ENCODE results near the gene GPRC5D.

The GPRC5D gene

DNA sequence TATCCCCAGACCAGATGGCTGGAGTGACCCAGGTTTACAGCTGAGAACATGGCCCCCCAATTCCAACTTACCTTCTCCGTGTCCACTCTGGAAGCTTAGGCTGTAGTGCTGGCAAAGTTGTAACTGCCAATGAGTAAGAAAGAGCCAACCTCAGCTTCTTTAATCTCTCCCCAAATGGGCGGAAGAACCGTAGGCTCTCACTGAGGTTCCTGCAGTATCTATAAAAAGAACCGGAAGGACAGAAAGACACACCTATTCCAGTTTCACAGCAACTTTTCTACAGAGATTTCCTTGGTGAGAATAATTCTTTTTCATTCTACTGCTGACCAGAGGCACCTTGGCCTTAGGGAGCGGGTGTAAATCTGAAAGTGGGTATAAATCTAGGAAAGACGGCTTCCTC is at the start of gene GPRC5D:
Gene GPRC5D, minus strand, starts transcription at position 135 of the 400 bp plus-strand sequence. CDS start 1,786 bp downstream, outside the sequence.
- H3K9me3 Mint-ChIP-seq, result no peaks in the 10 kb centered on the region
- no peak within 1 kb of the TSS for H3K27ac Mint-ChIP-seq
- no peaks in the 10 kb centered on the region for H3K36me3 Mint-ChIP-seq (ENCODE audit: low read depth)
- DNase-seq, result no peak
- no peaks in the 10 kb centered on the region for H3K27me3 Mint-ChIP-seq
- peaks cover 6% of the 10 kb centered on the region for H3K4me1 Mint-ChIP-seq (ENCODE audit: low read depth)
- no peak within 1 kb of the TSS for H3K4me3 Mint-ChIP-seq

GRCh38 chr12:13001775-13002040 is 49.7 kb upstream of the GPRC5D start:
- no peak for DNase-seq
- H3K36me3 Mint-ChIP-seq (ENCODE audit: low read depth), result peaks cover 1% of the 10 kb centered on the region
- no peaks in the 10 kb centered on the region for H3K9me3 Mint-ChIP-seq
- H3K4me3 Mint-ChIP-seq, result peak overlapping the region; percentile 73
- H3K27ac Mint-ChIP-seq, result no peak overlapping the region
- peaks cover 22% of the 10 kb centered on the region for H3K27me3 Mint-ChIP-seq
- peaks cover 32% of the 10 kb centered on the region for H3K4me1 Mint-ChIP-seq (ENCODE audit: low read depth)

GRCh38 chr12:13000925-13001774 is 49.2 kb upstream of the GPRC5D start:
- H3K27me3 Mint-ChIP-seq, result peaks cover 22% of the 10 kb centered on the region
- DNase-seq, result peak; percentile 69
- H3K27ac Mint-ChIP-seq, result peak overlapping the region; percentile 88
- peaks cover 32% of the 10 kb centered on the region for H3K4me1 Mint-ChIP-seq (ENCODE audit: low read depth)
- H3K4me3 Mint-ChIP-seq, result peak overlapping the region; percentile 83
- H3K9me3 Mint-ChIP-seq, result no peaks in the 10 kb centered on the region
- H3K36me3 Mint-ChIP-seq (ENCODE audit: low read depth), result peaks cover 1% of the 10 kb centered on the region

- no peak for DNase-seq
- Mint-ChIP-seq H3K36me3 (ENCODE audit: low read depth) (peaks cover 1% of the 10 kb centered on the region), H3K27ac (peak overlapping the region; percentile 88), H3K9me3 (no peaks in the 10 kb centered on the region), H3K4me3 (peak overlapping the region; percentile 83), H3K27me3 (peaks cover 22% of the 10 kb centered on the region), H3K4me1 (ENCODE audit: low read depth) (peaks cover 32% of the 10 kb centered on the region)
Measured at GRCh38 chr12:13000616-13000924, 48.6 kb upstream of the GPRC5D start.

- peak; percentile 99 for DNase-seq
- peaks cover 32% of the 10 kb centered on the region for H3K4me1 Mint-ChIP-seq (ENCODE audit: low read depth)
- H3K36me3 Mint-ChIP-seq (ENCODE audit: low read depth), result peaks cover 1% of the 10 kb centered on the region
- no peaks in the 10 kb centered on the region for H3K9me3 Mint-ChIP-seq
- peak within 1 kb of the TSS; percentile 83 for H3K4me3 Mint-ChIP-seq
- peak within 1 kb of the TSS; percentile 88 for H3K27ac Mint-ChIP-seq
- H3K27me3 Mint-ChIP-seq, result peaks cover 22% of the 10 kb centered on the region
Measured at GRCh38 chr12:12999959-13000615, 48.1 kb upstream of the GPRC5D start, which contains the start of gene HEBP1. Gene HEBP1 (minus strand): TSS chr12:13000265. CDS start chr12:13000114, 151 bp downstream.

- Mint-ChIP-seq H3K36me3 (ENCODE audit: low read depth) (peaks cover 1% of the 10 kb centered on the region), H3K4me3 (peak overlapping the region; percentile 83), H3K4me1 (ENCODE audit: low read depth) (peaks cover 32% of the 10 kb centered on the region), H3K27me3 (peaks cover 22% of the 10 kb centered on the region), H3K9me3 (no peaks in the 10 kb centered on the region), H3K27ac (peak overlapping the region; percentile 68)
- no peak for DNase-seq
Measured at GRCh38 chr12:12999271-12999958, 47.4 kb upstream of the GPRC5D start.

DNA sequence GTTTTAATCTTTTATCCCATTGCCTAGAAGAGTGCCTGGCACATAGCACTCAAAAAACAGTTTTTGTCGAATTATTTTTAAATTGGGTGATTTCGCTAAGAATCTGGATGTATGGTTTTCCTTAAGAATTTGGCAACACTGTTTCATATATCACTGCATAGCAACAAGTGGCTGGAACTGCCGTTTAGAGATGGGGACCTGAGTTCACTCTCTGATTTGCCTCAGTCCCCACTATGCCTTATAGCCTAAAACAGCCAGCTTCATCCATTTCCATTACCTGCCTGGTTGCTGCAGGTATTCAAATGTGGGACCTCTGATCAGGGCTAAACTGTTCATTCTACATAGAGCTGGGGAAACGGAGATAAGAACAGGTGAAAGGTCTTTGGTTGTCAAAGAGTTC is 46.3 kb upstream of the GPRC5D start:
- Mint-ChIP-seq H3K36me3 (ENCODE audit: low read depth) (peaks cover 1% of the 10 kb centered on the region), H3K27ac (no peak overlapping the region), H3K4me1 (ENCODE audit: low read depth) (peaks cover 34% of the 10 kb centered on the region), H3K27me3 (peaks cover 18% of the 10 kb centered on the region), H3K9me3 (no peaks in the 10 kb centered on the region), H3K4me3 (no peak overlapping the region)
- DNase-seq, result no peak

DNA sequence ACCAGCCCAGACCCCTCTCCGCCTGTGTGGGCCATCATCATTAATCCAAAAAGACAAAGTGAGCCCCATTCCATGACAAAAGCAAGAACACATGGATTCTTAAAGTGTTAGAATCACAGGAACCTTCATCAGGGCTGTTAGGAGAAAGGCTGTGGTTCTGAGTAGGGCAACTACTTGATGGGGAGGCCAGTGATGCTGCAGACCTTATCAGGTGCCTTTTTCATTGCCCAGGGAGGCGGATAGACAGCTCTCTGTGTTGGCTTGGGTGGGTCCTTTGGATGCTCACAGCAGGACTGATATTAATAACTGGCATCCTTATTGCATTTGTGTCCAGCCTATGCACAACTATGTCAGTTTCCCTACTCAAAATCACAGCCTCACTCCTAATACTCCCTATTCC is 45.8 kb upstream of the GPRC5D start:
- H3K27me3 Mint-ChIP-seq, result peaks cover 13% of the 10 kb centered on the region
- peaks cover 37% of the 10 kb centered on the region for H3K4me1 Mint-ChIP-seq (ENCODE audit: low read depth)
- peaks cover 1% of the 10 kb centered on the region for H3K36me3 Mint-ChIP-seq (ENCODE audit: low read depth)
- no peak for DNase-seq
- no peak overlapping the region for H3K4me3 Mint-ChIP-seq
- H3K27ac Mint-ChIP-seq, result no peak overlapping the region
- no peaks in the 10 kb centered on the region for H3K9me3 Mint-ChIP-seq

DNA sequence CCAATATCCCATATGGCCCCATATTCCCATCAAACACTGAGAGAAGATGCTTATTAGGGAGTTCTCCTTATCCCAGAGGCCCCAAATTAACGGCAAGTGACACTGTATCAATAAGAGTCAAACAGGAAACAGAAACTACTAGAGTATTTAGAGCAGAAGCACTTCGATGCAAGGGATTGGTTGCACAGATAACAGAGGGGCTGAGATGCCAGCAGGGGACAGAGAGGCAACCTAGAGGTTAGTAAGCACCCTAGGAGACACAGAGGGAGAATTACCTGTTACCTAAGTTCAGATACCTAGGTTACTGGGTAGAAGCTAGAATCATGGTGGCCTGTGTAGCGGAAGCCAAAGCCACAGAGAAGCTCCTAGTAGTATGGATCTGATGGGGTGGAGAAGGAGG is 45.2 kb upstream of the GPRC5D start:
- Mint-ChIP-seq H3K27ac (peak overlapping the region; percentile 6), H3K9me3 (no peaks in the 10 kb centered on the region), H3K4me3 (no peak overlapping the region), H3K36me3 (ENCODE audit: low read depth) (peaks cover 1% of the 10 kb centered on the region), H3K27me3 (peaks cover 8% of the 10 kb centered on the region), H3K4me1 (ENCODE audit: low read depth) (peaks cover 41% of the 10 kb centered on the region)
- no peak for DNase-seq

GRCh38 chr12:12996209-12996608 is 44.2 kb upstream of the GPRC5D start:
- no peak for DNase-seq
- Mint-ChIP-seq H3K9me3 (no peaks in the 10 kb centered on the region), H3K27me3 (peaks cover 3% of the 10 kb centered on the region), H3K27ac (no peak overlapping the region), H3K4me3 (no peak overlapping the region), H3K36me3 (ENCODE audit: low read depth) (peaks cover 1% of the 10 kb centered on the region), H3K4me1 (ENCODE audit: low read depth) (peaks cover 37% of the 10 kb centered on the region)

- no peaks in the 10 kb centered on the region for H3K27me3 Mint-ChIP-seq
- no peak overlapping the region for H3K4me3 Mint-ChIP-seq
- no peak overlapping the region for H3K27ac Mint-ChIP-seq
- DNase-seq, result no peak
- H3K36me3 Mint-ChIP-seq (ENCODE audit: low read depth), result no peaks in the 10 kb centered on the region
- H3K4me1 Mint-ChIP-seq (ENCODE audit: low read depth), result peaks cover 32% of the 10 kb centered on the region
- H3K9me3 Mint-ChIP-seq, result no peaks in the 10 kb centered on the region
Measured at GRCh38 chr12:12995088-12995487, 43.1 kb upstream of the GPRC5D start.

DNA sequence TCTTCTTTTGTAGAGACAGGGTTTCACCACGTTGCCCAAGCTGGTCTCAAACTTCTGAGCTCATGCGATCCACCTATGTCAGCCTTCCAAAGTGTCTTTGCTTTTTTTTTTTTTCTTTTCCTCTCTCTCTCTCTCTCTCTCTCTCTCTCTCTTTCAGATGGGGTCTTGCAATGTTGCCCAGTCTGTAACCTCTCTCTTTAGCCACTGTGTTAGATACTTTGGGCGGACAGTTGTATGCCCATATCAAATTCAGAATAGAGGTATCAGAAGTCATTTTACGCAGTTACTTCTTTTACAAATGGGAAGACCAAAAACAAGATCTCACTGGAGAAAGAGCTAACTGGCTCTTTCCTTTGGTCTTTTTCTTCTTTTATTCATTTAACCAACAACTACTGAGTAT is 41.4 kb upstream of the GPRC5D start:
- Mint-ChIP-seq H3K36me3 (ENCODE audit: low read depth) (peaks cover 5% of the 10 kb centered on the region), H3K4me1 (ENCODE audit: low read depth) (peaks cover 19% of the 10 kb centered on the region), H3K4me3 (no peak overlapping the region), H3K27me3 (no peaks in the 10 kb centered on the region), H3K9me3 (no peaks in the 10 kb centered on the region), H3K27ac (no peak overlapping the region)
- DNase-seq, result no peak

GRCh38 chr12:12992418-12993130 is 40.6 kb upstream of the GPRC5D start:
- H3K36me3 Mint-ChIP-seq (ENCODE audit: low read depth), result peaks cover 7% of the 10 kb centered on the region
- H3K4me3 Mint-ChIP-seq, result no peak overlapping the region
- no peaks in the 10 kb centered on the region for H3K9me3 Mint-ChIP-seq
- H3K27me3 Mint-ChIP-seq, result no peaks in the 10 kb centered on the region
- no peak for DNase-seq
- peak overlapping the region; percentile 11 for H3K27ac Mint-ChIP-seq
- peaks cover 16% of the 10 kb centered on the region for H3K4me1 Mint-ChIP-seq (ENCODE audit: low read depth)

- peaks cover 21% of the 10 kb centered on the region for H3K36me3 Mint-ChIP-seq (ENCODE audit: low read depth)
- peaks cover 9% of the 10 kb centered on the region for H3K4me1 Mint-ChIP-seq (ENCODE audit: low read depth)
- H3K4me3 Mint-ChIP-seq, result no peak overlapping the region
- no peaks in the 10 kb centered on the region for H3K9me3 Mint-ChIP-seq
- H3K27me3 Mint-ChIP-seq, result no peaks in the 10 kb centered on the region
- no peak for DNase-seq
- H3K27ac Mint-ChIP-seq, result no peak overlapping the region
Measured at GRCh38 chr12:12990700-12991468, 38.9 kb upstream of the GPRC5D start.
